HG02610 (cell line): ENCODE results near the gene MYO3A.

ENCODE experiments used
- ATAC-seq: cut with Tn5 transposase; IDR thresholded peaks from one replicate; pipeline ENCODE4 v1.9.1; 2021; ENCODE audit warnings: mild to moderate bottlenecking, moderate library complexity; ENCODE audit not compliant: unreplicated experiment

The MYO3A gene, protein sequence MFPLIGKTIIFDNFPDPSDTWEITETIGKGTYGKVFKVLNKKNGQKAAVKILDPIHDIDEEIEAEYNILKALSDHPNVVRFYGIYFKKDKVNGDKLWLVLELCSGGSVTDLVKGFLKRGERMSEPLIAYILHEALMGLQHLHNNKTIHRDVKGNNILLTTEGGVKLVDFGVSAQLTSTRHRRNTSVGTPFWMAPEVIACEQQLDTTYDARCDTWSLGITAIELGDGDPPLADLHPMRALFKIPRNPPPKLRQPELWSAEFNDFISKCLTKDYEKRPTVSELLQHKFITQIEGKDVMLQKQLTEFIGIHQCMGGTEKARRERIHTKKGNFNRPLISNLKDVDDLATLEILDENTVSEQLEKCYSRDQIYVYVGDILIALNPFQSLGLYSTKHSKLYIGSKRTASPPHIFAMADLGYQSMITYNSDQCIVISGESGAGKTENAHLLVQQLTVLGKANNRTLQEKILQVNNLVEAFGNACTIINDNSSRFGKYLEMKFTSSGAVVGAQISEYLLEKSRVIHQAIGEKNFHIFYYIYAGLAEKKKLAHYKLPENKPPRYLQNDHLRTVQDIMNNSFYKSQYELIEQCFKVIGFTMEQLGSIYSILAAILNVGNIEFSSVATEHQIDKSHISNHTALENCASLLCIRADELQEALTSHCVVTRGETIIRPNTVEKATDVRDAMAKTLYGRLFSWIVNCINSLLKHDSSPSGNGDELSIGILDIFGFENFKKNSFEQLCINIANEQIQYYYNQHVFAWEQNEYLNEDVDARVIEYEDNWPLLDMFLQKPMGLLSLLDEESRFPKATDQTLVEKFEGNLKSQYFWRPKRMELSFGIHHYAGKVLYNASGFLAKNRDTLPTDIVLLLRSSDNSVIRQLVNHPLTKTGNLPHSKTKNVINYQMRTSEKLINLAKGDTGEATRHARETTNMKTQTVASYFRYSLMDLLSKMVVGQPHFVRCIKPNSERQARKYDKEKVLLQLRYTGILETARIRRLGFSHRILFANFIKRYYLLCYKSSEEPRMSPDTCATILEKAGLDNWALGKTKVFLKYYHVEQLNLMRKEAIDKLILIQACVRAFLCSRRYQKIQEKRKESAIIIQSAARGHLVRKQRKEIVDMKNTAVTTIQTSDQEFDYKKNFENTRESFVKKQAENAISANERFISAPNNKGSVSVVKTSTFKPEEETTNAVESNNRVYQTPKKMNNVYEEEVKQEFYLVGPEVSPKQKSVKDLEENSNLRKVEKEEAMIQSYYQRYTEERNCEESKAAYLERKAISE (N-terminal part only)

DNA sequence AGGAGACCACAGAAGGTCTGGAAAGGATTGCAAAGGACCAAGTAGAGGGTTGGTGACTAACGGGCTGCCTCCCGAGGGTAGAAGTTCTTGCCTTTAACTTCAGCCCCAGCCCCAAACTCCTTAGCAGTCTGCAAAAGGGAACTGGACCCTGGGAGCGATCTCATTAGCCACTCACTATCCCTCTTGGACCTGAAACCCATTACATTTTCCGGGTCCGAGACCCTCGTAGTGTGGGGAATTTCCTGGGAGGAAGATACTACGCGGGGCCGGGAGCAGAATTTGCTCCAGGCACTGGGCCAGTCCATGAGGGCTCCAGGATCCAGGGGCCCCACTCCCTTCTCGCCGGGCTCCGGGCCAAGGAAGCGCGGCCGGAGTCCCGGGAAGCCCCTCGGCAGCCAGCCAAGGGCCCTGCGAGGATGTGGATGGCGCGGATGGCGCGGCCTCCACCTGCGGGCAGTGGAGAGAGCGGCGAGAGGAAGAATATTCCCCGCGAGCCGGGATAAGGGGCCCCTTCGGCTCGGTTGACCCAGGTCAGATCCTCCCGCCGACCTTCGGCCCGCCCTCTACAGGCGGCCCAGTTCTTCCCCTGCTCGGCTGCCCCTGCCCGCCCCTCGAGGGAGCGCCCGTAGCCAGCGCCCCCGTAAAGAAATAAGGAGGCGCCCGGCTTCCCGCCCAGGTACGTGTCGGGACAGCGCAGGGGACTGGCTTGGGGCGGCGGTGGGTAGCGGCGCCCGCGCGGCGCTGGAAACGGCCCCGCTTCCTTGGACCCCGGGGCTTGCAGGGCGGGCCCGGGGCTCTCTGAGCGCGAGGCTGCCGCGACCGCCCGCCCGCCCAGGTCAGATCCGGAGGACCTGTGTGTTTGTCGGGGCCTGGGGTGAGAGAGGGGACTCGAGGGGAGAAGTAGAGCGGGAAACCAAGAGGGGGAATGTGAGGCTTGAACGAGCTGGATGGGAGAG is at the start of gene MYO3A:
Gene MYO3A, plus strand, starts transcription at position 577 of the 956 bp plus-strand sequence. CDS start 17,882 bp downstream, outside the sequence.
- ATAC-seq = no peak

DNA sequence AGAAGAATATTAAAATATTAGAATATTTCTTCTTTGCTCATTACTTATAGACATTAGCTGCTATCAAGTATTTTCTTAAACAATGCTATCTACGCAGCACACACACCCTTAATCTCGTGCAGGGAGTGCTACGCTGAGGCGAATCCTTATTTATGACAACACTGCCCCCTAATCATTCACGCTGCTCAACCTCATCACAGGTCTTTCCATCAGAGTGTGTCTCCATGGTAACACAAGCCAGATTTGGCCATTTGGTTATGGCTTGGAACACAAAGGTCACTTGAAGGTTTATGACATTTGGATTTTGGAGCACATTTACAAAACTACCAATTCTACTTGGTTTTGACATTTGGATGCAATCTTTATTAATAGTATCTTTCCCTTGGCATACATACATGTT is 45.4 kb upstream of the MYO3A start:
- no peak for ATAC-seq

- no peak for ATAC-seq
Measured at GRCh38 chr10:25890995-25891394, 43.0 kb upstream of the MYO3A start.

GRCh38 chr10:25895856-25896255 is 38.2 kb upstream of the MYO3A start:
- ATAC-seq = no peak

GRCh38 chr10:25896421-25896820 is 37.6 kb upstream of the MYO3A start:
- ATAC-seq = no peak

GRCh38 chr10:25899304-25899703 is 34.7 kb upstream of the MYO3A start:
- no peak for ATAC-seq

DNA sequence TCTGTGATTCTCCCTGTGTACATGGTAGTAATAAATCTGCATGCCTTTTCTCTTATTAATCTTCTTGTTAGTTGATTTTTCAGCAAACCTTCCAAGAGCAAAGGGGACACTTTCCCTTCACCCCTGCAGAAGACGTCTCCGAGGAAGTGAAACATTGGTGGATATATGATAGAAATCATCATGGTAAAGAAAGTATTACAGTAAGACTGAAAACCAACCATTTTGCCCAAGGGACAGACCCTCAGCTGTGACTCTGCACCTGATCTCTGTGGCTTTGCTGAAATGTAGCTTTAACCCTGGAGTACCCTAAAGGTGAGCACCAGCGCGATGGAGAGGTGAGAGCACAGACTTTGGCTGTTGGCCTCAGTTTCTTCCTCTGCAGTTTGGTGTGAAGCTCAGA is 32.8 kb upstream of the MYO3A start:
- ATAC-seq = peak; percentile 70

DNA sequence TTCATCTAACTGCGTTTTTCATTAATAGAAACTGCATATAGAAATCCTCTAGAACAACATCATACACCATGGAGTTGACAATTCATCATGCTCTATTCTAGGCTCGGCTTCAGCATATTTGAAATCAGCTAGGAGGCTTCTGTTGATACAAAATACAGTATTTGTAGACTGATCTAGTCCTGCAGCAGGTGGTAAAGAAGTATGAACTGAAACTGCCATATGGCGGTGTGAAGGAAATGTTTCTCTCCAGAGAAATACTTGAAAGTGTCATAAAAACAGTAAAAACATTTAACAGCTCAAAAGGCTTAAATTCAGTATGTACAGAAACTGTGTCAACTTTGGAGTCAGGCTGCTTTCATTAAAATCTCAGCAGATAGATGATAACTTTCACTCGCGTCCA is 32.0 kb upstream of the MYO3A start:
- no peak for ATAC-seq

DNA sequence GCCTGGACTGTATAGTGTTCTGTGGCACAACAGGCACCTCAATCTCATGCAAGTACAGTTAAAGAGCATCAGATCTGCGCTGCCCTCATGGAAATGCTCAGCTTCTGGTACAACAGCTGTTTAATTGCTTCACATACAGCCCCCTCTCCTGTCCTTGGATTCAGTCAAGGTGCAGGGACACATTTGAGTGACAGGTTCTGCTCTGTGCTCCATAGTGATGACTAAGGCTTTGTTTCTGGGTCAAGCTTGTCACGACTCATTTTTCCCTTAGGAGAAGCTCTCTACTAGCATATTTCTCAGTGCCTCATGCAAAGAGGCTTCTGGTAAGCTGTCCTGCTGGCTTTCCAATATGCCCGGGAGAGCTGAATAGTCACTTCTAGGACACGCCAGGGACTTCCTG is 26.8 kb upstream of the MYO3A start:
- no peak for ATAC-seq

GRCh38 chr10:25912866-25913265 is 21.2 kb upstream of the MYO3A start:
- no peak for ATAC-seq

GRCh38 chr10:25914776-25915175 is 19.3 kb upstream of the MYO3A start:
- ATAC-seq = no peak

GRCh38 chr10:25934621-25935139 is 651 bp downstream of the MYO3A start:
- ATAC-seq = peak; percentile 60

- ATAC-seq = no peak
Measured at GRCh38 chr10:25938405-25938804, 4.4 kb downstream of the MYO3A start.

DNA sequence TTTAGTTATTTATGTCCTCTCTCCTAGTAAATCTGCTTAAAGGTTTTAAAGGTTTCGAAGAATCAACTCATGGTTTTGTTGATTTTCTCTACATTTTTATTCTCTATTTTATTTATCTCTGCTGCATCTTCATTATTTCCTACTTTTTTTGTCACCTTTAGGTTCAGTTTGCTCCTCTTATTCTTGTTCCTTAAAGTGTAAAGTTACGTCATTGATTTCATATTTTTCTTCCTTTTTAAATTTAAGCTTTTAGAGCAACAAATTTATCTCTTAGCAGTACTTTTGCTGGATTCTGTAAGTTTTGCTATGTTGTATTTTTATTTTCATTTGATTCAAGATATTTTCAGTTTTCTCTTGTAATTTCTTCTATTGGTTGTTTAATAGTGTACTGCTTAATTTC is 10.7 kb downstream of the MYO3A start:
- ATAC-seq = no peak

DNA sequence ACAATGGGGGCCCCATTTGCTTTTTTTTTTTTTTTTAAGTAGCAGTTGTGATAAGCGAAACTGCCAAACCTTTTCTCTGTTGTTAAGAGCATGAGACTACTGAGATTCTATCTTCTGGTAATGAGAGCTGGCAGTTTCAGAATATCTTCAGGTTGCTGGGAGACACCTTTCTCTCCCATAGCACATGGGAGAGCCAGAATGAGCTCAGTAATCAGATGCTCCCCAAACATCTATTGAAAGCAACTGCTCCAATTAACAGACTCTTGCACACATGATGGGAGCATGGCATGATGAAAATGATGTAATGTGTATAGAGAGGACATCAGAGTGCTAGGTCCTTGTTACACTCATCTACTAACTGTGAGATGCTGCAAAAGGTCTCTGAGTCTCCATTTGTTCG is 18.8 kb downstream of the MYO3A start:
- no peak for ATAC-seq

DNA sequence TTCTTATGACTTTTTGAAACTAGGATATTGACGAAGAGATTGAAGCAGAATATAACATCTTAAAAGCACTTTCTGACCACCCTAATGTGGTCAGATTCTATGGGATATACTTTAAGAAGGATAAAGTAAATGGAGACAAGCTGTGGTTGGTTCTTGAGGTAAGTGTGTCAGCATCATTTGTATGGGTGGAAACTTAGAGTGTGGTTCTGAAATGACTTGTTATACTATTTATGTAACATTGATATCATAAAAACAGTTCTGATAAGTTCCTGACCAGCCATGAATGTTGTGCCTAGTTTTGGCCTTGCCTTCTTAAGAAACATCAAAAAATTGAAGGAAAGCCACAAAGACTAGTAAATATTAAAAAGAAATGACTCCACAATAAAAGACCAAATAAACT is 20.8 kb downstream of the MYO3A start:
- no peak for ATAC-seq

GRCh38 chr10:25959540-25960232 is 25.7 kb downstream of the MYO3A start:
- no peak for ATAC-seq

GRCh38 chr10:25965584-25965983 is 31.6 kb downstream of the MYO3A start:
- no peak for ATAC-seq

DNA sequence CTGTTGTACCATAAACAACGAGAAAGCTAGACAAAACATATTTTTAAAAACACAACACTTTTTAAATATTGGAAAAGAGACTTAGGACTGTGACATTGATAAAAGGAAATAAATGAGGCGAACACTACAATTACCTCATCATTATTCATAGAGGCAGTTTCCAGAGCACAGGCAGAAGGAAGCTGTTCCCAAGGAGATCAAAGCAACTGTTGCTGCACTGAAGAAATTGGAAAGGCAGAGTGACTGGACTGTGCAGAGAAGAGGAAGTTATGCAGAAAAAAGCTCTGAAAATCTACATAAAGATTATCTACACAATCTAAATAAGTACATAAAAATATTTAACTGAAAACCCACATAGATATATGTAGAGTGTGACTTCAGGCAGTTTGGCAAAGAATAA is 32.8 kb downstream of the MYO3A start:
- no peak for ATAC-seq
